PC-3 (cell line): ENCODE measurements around the gene ACP1. TPM values are rescaled to one million over a fixed set of nuclear protein-coding genes. Genes with fewer than 3 reads are reported as not detected.

Experiments used
- ATAC-seq: fragments of 200-7000 bp; cut with Tn5 transposase; 2 replicates; pipeline ENCODE4 v1.9.1; 2020; ENCODE audit warnings: mild to moderate bottlenecking, moderate library complexity
- Bru-seq: library from RNA; stranded (reverse); fragments of 400-500 nt; gene quantifications from one replicate; lab custom pipeline; 2021; lab: Mats Ljungman, UMichigan
- BruChase-seq, 2 experiments: library from RNA; stranded (reverse); fragments of 400-500 nt; gene quantifications; one replicate each; lab custom pipeline; 2021; lab: Mats Ljungman, UMichigan
- BruUV-seq: library from RNA; stranded (reverse); fragments of 400-500 nt; replicated peaks from 2 replicates; lab custom pipeline; 2021; lab: Mats Ljungman, UMichigan
- CTCF ChIA-PET: fragments of 300-600 bp; sonication (Branson Sonifier 250); formaldehyde crosslinking; loops from one replicate; lab custom pipeline; 2022; ENCODE audit warnings: antibody characterized with exemption; lab: Charles Lee
- POLR2A ChIA-PET: fragments of 300-600 bp; sonication (Branson Sonifier 250); formaldehyde crosslinking; loops from one replicate; lab custom pipeline; 2022; ENCODE audit warnings: antibody characterized with exemption; ENCODE audit not compliant: unreplicated experiment; lab: Charles Lee
- DNase-seq: peaks from one replicate; pipeline ENCODE4 v3.0.0-alpha.2; 2015
- H2AFZ ChIP-seq: fragments of 300-600 bp; sonication (generic); 2 replicates; pipeline ENCODE4 v1.6.0; 2016; ENCODE audit warnings: antibody characterized with exemption, low read length
- H3F3A ChIP-seq: fragments of 300-600 bp; sonication (generic); one replicate; pipeline ENCODE4 v1.6.0; 2017; ENCODE audit warnings: antibody characterized with exemption, low read length, control low read depth, mild to moderate bottlenecking; ENCODE audit not compliant: unreplicated experiment
- H3K27ac ChIP-seq: fragments of 300-600 bp; sonication (generic); 2 replicates; pipeline ENCODE4 v1.5.1; 2016; ENCODE audit warnings: mild to moderate bottlenecking, low read length
- H3K27me3 ChIP-seq: fragments of 300-600 bp; sonication (generic); 2 replicates; pipeline ENCODE4 v1.6.1; 2016; ENCODE audit warnings: low read length, mixed read lengths
- H3K36me3 ChIP-seq: fragments of 300-600 bp; sonication (generic); 2 replicates; pipeline ENCODE4 v1.6.1; 2016; ENCODE audit warnings: low read depth, mixed run types, low read length, mixed read lengths
- H3K4me1 ChIP-seq: fragments of 300-600 bp; sonication (generic); 2 replicates; pipeline ENCODE4 v1.5.1; 2016; ENCODE audit warnings: low read length; ENCODE audit not compliant: insufficient read depth
- H3K4me2 ChIP-seq: fragments of 300-600 bp; sonication (generic); 2 replicates; pipeline ENCODE4 v1.6.0; 2016; ENCODE audit warnings: low read length
- H3K4me3 ChIP-seq: fragments of 300-600 bp; sonication (generic); 2 replicates; pipeline ENCODE4 v1.5.1; 2016; ENCODE audit warnings: mild to moderate bottlenecking, low read length, mixed read lengths
- H3K79me2 ChIP-seq: fragments of 300-600 bp; sonication (generic); 2 replicates; pipeline ENCODE4 v1.6.1; 2017; ENCODE audit warnings: low read length, mixed read lengths
- H3K9ac ChIP-seq: fragments of 300-600 bp; sonication (generic); 2 replicates; pipeline ENCODE4 v1.6.0; 2016; ENCODE audit warnings: mild to moderate bottlenecking, low read length
- H3K9me2 ChIP-seq: fragments of 300-600 bp; sonication (generic); replicated peaks from 2 replicates; pipeline ENCODE4 v1.6.1; 2016; ENCODE audit warnings: mixed run types, low read length, mixed read lengths
- H3K9me3 ChIP-seq: fragments of 300-600 bp; sonication (generic); 2 replicates; pipeline ENCODE4 v1.6.1; 2016; ENCODE audit warnings: low read length, mixed read lengths
- H4K20me1 ChIP-seq: fragments of 300-600 bp; sonication (generic); 2 replicates; pipeline ENCODE4 v1.6.1; 2016; ENCODE audit warnings: low read length, mixed read lengths
- CTCF ChIP-seq: fragments of 300-600 bp; sonication (generic); conservative IDR thresholded peaks from 2 replicates; pipeline ENCODE4 v1.5.1; 2017; ENCODE audit warnings: antibody characterized with exemption, low read depth, mild to moderate bottlenecking, low read length
- EZH2 ChIP-seq: fragments of 300-600 bp; sonication (generic); IDR thresholded peaks from one replicate; pipeline ENCODE4 v1.6.1; 2017; ENCODE audit warnings: antibody characterized with exemption, mild to moderate bottlenecking, low read length; ENCODE audit not compliant: unreplicated experiment
- EZH2phosphoT487 ChIP-seq: fragments of 300-600 bp; sonication (generic); IDR thresholded peaks from 2 replicates; pipeline ENCODE4 v1.6.1; 2018; ENCODE audit warnings: mild to moderate bottlenecking, antibody characterized with exemption, low read length, borderline replicate concordance
- intact Hi-C: fragments of 100-400 bp; cut with micrococcal nuclease; formaldehyde crosslinking; loops from 2 replicates; pipeline ENCODE4 v1.9.0; 2023
- long read RNA-seq: library from polyadenylated mRNA; unstranded; transcript quantifications from one replicate; pipeline ENCODE4 v2.0.0, GENCODE V29; 2021; ENCODE audit not compliant: unreplicated experiment
- total RNA-seq: library from RNA; depleted of rRNA; stranded (reverse); fragments of >200 nt; gene quantifications from 2 replicates; pipeline ENCODE4 v1.2.3, GENCODE V29; 2014; rRNA removed

ACP1 gene
- total RNA-seq (109 and 149 TPM in 2 replicates), Bru-seq, nascent RNA (percentile 93 among the genes with signal in this experiment), BruChase-seq, experiment 1, labeled RNA remaining after a 6-hour chase (percentile 95 among the genes with signal in this experiment), BruChase-seq, experiment 2, labeled RNA remaining after a 2-hour chase (percentile 95 among the genes with signal in this experiment)
- long read RNA-seq, transcript ACP1-202 (6 exons, 1,552 nt), result minor isoform, 53 of 280 reads
- long read RNA-seq, transcript ACP1-205 (3 exons, 703 nt), result minor isoform, 12 of 280 reads
- long read RNA-seq, transcript ACP1-201 (6 exons, 1,549 nt), result major isoform, 142 of 280 reads
- long read RNA-seq, transcript ACP1-209 (7 exons, 577 nt), result minor isoform, 33 of 280 reads
- long read RNA-seq, partial matches to known transcripts, result 9 of 280 reads
- long read RNA-seq, other reads (novel, unspliced or antisense), result 24 of 280 reads

DNA sequence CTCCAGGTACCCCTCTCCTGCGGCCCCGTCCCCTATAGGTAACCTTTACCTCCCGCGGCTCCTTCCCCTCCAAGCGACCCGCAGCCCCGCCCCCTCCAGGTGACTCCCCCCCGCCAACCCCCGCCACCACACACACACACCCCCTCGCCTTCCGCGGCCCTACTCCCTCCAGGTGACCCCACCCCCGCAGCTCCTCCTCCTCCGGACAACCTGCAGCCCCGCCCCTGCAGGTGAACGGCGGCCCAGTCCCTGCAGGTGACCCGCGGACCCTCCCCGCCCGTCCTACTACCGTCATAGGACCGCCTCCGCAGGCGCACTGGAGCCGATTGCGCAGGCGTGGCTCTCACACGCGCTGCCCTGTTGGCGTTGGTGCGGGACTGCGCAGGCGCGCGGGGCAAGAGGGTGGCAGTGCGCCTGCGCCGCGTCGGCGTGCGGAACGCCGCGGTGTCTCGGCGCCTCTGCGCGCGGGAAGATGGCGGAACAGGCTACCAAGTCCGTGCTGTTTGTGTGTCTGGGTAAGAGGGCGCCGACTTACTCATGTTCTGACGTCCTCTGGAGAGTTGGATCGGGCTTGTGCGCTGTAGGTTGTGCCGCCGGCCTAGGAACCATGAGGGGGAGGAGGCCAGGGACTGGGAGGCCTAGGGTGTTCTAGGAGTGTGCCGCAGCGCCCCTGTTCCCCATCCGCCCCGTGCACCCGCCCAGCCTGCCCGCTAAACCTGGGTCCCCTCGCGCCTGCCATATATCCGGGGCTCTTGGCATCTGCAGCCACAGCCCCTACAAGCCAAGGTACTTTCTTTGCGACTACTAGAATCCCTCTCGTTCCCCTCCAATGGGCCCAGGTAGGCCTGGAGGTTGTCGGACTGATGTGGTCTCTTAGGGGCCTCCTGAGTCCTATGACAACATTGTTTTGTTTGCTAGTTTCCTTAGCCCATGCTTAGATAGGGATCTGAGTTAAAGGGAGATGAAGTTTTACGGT is at the start of gene ACP1:
TSS of gene ACP1 (plus strand) at position 455 of the 976 bp plus-strand sequence. CDS start at position 473, 18 bp downstream.
- no peaks in the 10 kb centered on the region for H3K9me2 ChIP-seq
- peaks cover 2% of the 10 kb centered on the region; the same call in 1 of the 2 replicates for H3K36me3 ChIP-seq
- ATAC-seq (peak; percentile 81), DNase-seq (peak; percentile 98)
- POLR2A ChIA-PET, result no interaction called here
- no peaks in the 10 kb centered on the region for H3F3A ChIP-seq
- H3K27me3 ChIP-seq, result no peaks in the 10 kb centered on the region
- no peak for TF ChIP-seq EZH2
- TF ChIP-seq EZH2phosphoT487, result no peak
- TF ChIP-seq CTCF, result no peak
- peak within 1 kb of the TSS; percentile 89 for H3K4me3 ChIP-seq
- H2AFZ ChIP-seq, result peak within 1 kb of the TSS; percentile 75
- H4K20me1 ChIP-seq, result peaks cover 40% of the 10 kb centered on the region
- BruUV-seq, result TSS peak; percentile 53
- intact Hi-C loops, result loop anchor here (10.0 kb wide), 1 partner anchor 410 kb away; the partner anchor contains the start of gene TMEM18
- peaks cover 31% of the 10 kb centered on the region for H3K4me1 ChIP-seq
- peaks cover 85% of the 10 kb centered on the region for H3K79me2 ChIP-seq
- CTCF ChIA-PET, result no interaction called here
- H3K4me2 ChIP-seq, result peak within 1 kb of the TSS; percentile 89
- H3K27ac ChIP-seq, result peak within 1 kb of the TSS; percentile 68
- H3K9ac ChIP-seq, result peak within 1 kb of the TSS; percentile 94
- H3K9me3 ChIP-seq, result no peaks in the 10 kb centered on the region

DNA sequence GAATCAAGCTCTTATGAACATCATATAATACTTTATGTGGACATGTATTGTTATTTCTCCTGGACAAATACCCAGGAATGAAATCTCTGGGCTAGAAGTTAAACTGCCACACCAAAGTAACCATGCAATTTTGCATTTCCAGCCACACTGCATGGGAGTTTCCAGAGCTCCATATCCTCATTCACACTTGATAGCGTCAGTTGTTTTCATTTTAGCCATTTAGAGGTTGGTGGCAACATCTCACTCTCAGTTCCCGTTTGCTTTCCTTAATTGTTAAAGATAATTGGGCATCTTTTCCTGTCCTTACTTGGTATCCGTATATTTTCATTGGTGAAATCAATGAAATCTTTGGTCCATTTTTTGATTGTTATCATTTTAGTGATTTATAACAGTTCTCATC is 48.7 kb upstream of the ACP1 start:
- no peak overlapping the region for H3K27ac ChIP-seq
- no peak overlapping the region for H3K4me3 ChIP-seq
- BruUV-seq, result no TSS peak
- H3K9me2 ChIP-seq, result no peaks in the 10 kb centered on the region
- no peak for TF ChIP-seq EZH2phosphoT487
- TF ChIP-seq EZH2, result no peak
- no peak for TF ChIP-seq CTCF
- POLR2A ChIA-PET, result no interaction called here
- intact Hi-C loops, result no loop called here
- no peaks in the 10 kb centered on the region for H3K79me2 ChIP-seq
- no peaks in the 10 kb centered on the region for H3K4me1 ChIP-seq
- peaks cover 15% of the 10 kb centered on the region; the same call in 1 of the 2 replicates for H3K27me3 ChIP-seq
- no peaks in the 10 kb centered on the region for H4K20me1 ChIP-seq
- DNase-seq (no peak), ATAC-seq (no peak)
- CTCF ChIA-PET, result no interaction called here
- no peaks in the 10 kb centered on the region for H3K36me3 ChIP-seq
- no peaks in the 10 kb centered on the region for H3F3A ChIP-seq
- no peaks in the 10 kb centered on the region for H3K9me3 ChIP-seq
- H3K4me2 ChIP-seq, result no peak overlapping the region
- H3K9ac ChIP-seq, result no peak overlapping the region
- no peak overlapping the region for H2AFZ ChIP-seq
